HCT116 (cell line): ENCODE data around the gene ILRUN. TPM values are rescaled to one million over a fixed set of nuclear protein-coding genes. Genes with fewer than 3 reads are reported as not detected.
A peak's percentile ranks its signal among the peaks of the same experiment; 100 is the strongest.
"Not testable (repeated sequence)": the region's sequence is repeated elsewhere in the genome, so short reads cannot be mapped to it uniquely, and the experiment has no call there.

ENCODE experiments used
- ATAC-seq: fragments of 200-7000 bp; cut with Tn5 transposase; 2 replicates; pipeline ENCODE4 v1.9.1; 2020; ENCODE audit warnings: mild to moderate bottlenecking, moderate library complexity
- BruUV-seq: library from RNA; stranded (reverse); fragments of 400-500 nt; replicated peaks from 2 replicates; lab custom pipeline; 2021; lab: Mats Ljungman, UMichigan
- CTCF ChIA-PET: fragments of 300-600 bp; sonication (Branson Sonifier 250); formaldehyde crosslinking; loops from one replicate; lab custom pipeline; 2021; ENCODE audit warnings: antibody characterized with exemption; lab: Charles Lee
- POLR2A ChIA-PET: fragments of 300-600, 350-600 bp; sonication (Branson Sonifier 250); formaldehyde crosslinking; loops from one replicate; lab custom pipeline; 2021; ENCODE audit warnings: antibody characterized with exemption; lab: Charles Lee
- RAD21 ChIA-PET, 2 experiments: fragments of 300-600 bp; sonication (Branson Sonifier 250); formaldehyde crosslinking; loops; one replicate each; lab custom pipeline; 2023; ENCODE audit warnings: low total read pairs in 2 of 2; ENCODE audit not compliant: uncharacterized antibody in 2 of 2, unreplicated experiment in 2 of 2, low non-redundant PET in 1 of 2; lab: Charles Lee
- DNase-seq: peaks from one replicate; pipeline ENCODE4 v3.0.0-alpha.2; 2010; ENCODE audit warnings: low read depth, low spot score
- H2AFZ ChIP-seq: fragments of 200-600 bp; shearing (Covaris generic), sonication (generic); 2 replicates; pipeline ENCODE4 v1.6.1; 2017; ENCODE audit warnings: low read depth, mixed run types, mixed read lengths, antibody characterized with exemption, low read length; ENCODE audit not compliant: poor library complexity, severe bottlenecking
- H3K27ac ChIP-seq: 2 replicates; pipeline ENCODE4 v1.5.1; 2012; ENCODE audit warnings: low read depth, low read length
- H3K27me3 ChIP-seq: fragments of 200-600 bp; sonication (generic); 2 replicates; pipeline ENCODE4 v1.6.1; 2016; ENCODE audit warnings: mixed run types, low read length, mixed read lengths; ENCODE audit not compliant: insufficient read depth
- H3K36me3 ChIP-seq, 2 experiments: fragments of 200-500 bp in 1 of 2; fragments of 200-600 bp in 1 of 2; sonication (Bioruptor generic) in 1 of 2; sonication (generic) in 1 of 2; 2 replicates each; pipeline versions ENCODE4 v1.5.1 to v1.6.1; 2014 to 2016; ENCODE audit warnings: low read length in 2 of 2, inconsistent platforms in 1 of 2, mixed read lengths in 1 of 2, mixed run types in 1 of 2; ENCODE audit not compliant: insufficient read depth in 2 of 2, control insufficient read depth in 1 of 2
- H3K4me1 ChIP-seq, 2 experiments: fragments of 200-600 bp in 1 of 2; sonication (generic) in 1 of 2; 2 replicates each; pipeline versions ENCODE4 v1.5.1 to v1.6.1; 2012 to 2017; ENCODE audit warnings: low read length in 2 of 2, inconsistent platforms in 1 of 2, mild to moderate bottlenecking in 1 of 2, mixed read lengths in 1 of 2, mixed run types in 1 of 2, moderate library complexity in 1 of 2; ENCODE audit not compliant: insufficient read depth in 2 of 2, control insufficient read depth in 1 of 2
- H3K4me2 ChIP-seq: fragments of 200-600 bp; sonication (generic); 2 replicates; pipeline ENCODE4 v1.6.1; 2017; ENCODE audit warnings: mixed run types, low read length, mixed read lengths
- H3K4me3 ChIP-seq, 2 experiments: fragments of 200-600 bp in 1 of 2; sonication (generic) in 1 of 2; replicated peaks in 1 of 2; 2 replicates each; pipeline ENCODE4 v1.5.1; 2011 to 2016; ENCODE audit warnings: low read length in 2 of 2, control low read depth in 1 of 2, low read depth in 1 of 2, mild to moderate bottlenecking in 1 of 2, mixed read lengths in 1 of 2, mixed run types in 1 of 2
- H3K79me2 ChIP-seq: fragments of 200-600 bp; sonication (generic); 2 replicates; pipeline ENCODE4 v1.6.1; 2017; ENCODE audit warnings: mild to moderate bottlenecking, mixed run types, low read length, moderate library complexity, mixed read lengths; ENCODE audit not compliant: insufficient read depth
- H3K9ac ChIP-seq: fragments of 200-600 bp; sonication (generic); 2 replicates; pipeline ENCODE4 v1.6.1; 2016; ENCODE audit warnings: low read length, mixed read lengths
- H3K9me2 ChIP-seq: fragments of 200-600 bp; sonication (generic), shearing (Covaris generic); 2 replicates; pipeline ENCODE4 v1.6.1; 2017; ENCODE audit warnings: mixed run types, mild to moderate bottlenecking, moderate library complexity; ENCODE audit not compliant: insufficient read depth
- H3K9me3 ChIP-seq, 2 experiments: fragments of 200-500 bp in 1 of 2; fragments of 200-600 bp in 1 of 2; sonication (Bioruptor generic) in 1 of 2; sonication (generic) in 1 of 2; 2 replicates each; pipeline ENCODE4 v1.6.1; 2014 to 2017; ENCODE audit warnings: low read length in 2 of 2, mixed read lengths in 2 of 2, inconsistent platforms in 1 of 2, low read depth in 1 of 2, mild to moderate bottlenecking in 1 of 2, mixed run types in 1 of 2, moderate library complexity in 1 of 2; ENCODE audit not compliant: control insufficient read depth in 1 of 2, insufficient read depth in 1 of 2
- H4K20me1 ChIP-seq: fragments of 200-600 bp; sonication (generic), shearing (Covaris generic); 2 replicates; pipeline ENCODE4 v1.6.1; 2017; ENCODE audit warnings: mixed run types, mild to moderate bottlenecking, moderate library complexity; ENCODE audit not compliant: insufficient read depth
- CEBPB ChIP-seq: IDR thresholded peaks from 2 replicates; pipeline ENCODE4 v1.6.1; 2012; ENCODE audit warnings: low read depth
- EGR1 ChIP-seq: IDR thresholded peaks from 2 replicates; pipeline ENCODE4 v1.6.1; 2012; ENCODE audit warnings: low read depth
- EZH2 ChIP-seq: fragments of 200-600 bp; sonication (generic); IDR thresholded peaks from 2 replicates; pipeline ENCODE4 v1.6.1; 2017; ENCODE audit warnings: antibody characterized with exemption, mixed run types
- FOSL1 ChIP-seq: IDR thresholded peaks from 2 replicates; pipeline ENCODE4 v1.6.1; 2012; ENCODE audit warnings: low read depth
- POLR2AphosphoS5 ChIP-seq: IDR thresholded peaks from 2 replicates; pipeline ENCODE4 v1.6.1; 2011; ENCODE audit warnings: mild to moderate bottlenecking, low read depth, low read length, moderate library complexity
- SIN3A ChIP-seq: IDR thresholded peaks from 2 replicates; pipeline ENCODE4 v1.6.1; 2012; ENCODE audit warnings: low read depth
- SP1 ChIP-seq: IDR thresholded peaks from 2 replicates; pipeline ENCODE4 v1.6.1; 2012; ENCODE audit warnings: low read depth
- TCF7L2 ChIP-seq: IDR thresholded peaks from 2 replicates; pipeline ENCODE4 v1.7.0; 2011; ENCODE audit warnings: borderline replicate concordance, inconsistent platforms; ENCODE audit not compliant: insufficient read depth, insufficient read length; ENCODE audit errors: extremely low read depth
- ZNF274 ChIP-seq: fragments of 200-500 bp; sonication (Bioruptor generic); IDR thresholded peaks from 2 replicates; pipeline ENCODE4 v1.6.1; 2014; ENCODE audit warnings: mild to moderate bottlenecking, low read depth, low read length, inconsistent platforms
- intact Hi-C: fragments of 100-400 bp; cut with micrococcal nuclease; formaldehyde crosslinking; loops from 2 replicates; pipeline ENCODE4 v1.10.0; 2022
- total RNA-seq: library from RNA; stranded (reverse); gene quantifications from one replicate; pipeline ENCODE4 v1.2.1, GENCODE V29; 2021; ENCODE audit not compliant: unreplicated experiment
- TF ChIP-seq, protein P1 (sequence below), 3 experiments: fragments of 200-600 bp in 1 of 3; sonication (generic) in 1 of 3; IDR thresholded peaks in 2 of 3; conservative IDR thresholded peaks in 1 of 3; 2 replicates each; pipeline ENCODE4 v1.5.1; 2012 to 2017; ENCODE audit warnings: low read depth in 2 of 3, low read length in 2 of 3, antibody characterized with exemption in 1 of 3, borderline replicate concordance in 1 of 3, control low read depth in 1 of 3, mild to moderate bottlenecking in 1 of 3, mixed read lengths in 1 of 3, mixed run types in 1 of 3, moderate library complexity in 1 of 3; ENCODE audit not compliant: insufficient read depth in 1 of 3

Gene ILRUN
- total RNA-seq, 1 experiment from 2014 or later = 51.9 TPM

DNA sequence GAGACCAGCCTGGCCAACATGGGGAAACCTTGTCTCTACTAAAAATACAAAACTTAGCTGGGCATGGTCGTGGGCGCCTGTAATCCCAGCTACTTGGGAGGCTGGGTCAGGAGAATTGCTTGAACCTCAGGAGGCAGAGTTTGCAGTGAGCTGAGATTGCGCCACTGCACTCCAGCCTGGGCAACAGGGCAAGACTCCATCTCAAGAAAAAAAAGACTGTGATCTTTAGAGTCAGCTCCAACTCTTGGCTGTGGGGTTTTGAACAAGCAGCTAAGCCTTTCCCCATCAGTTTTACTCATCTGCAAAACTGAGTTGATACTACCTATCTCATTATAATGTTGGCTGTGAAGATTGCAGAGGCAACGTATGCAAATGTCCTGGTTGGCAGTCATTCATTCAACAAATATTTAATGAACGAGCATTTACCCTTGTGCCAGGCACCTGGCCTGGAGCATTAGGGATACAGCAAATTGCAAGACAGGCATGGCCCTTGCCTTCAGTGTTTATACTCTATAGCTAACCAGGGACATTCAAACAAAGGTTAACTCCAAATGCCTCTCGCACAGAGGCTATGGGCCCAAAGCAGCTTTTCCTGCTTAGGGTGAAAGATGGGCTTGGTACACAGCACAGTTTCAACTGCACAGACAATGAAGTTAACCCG lies 37.8 kb downstream of the ILRUN start:
- Histone ChIP-seq H3K4me2 (peak overlapping the region; percentile 89), H3K79me2 (peaks cover 92% of the 10 kb centered on the region), H3K27me3 (no peaks in the 10 kb centered on the region), H3K4me1 (peaks cover 30 to 53% of the 10 kb centered on the region in 2 experiments), H3K27ac (peak overlapping the region; percentile 84), H3K9me2 (no peaks in the 10 kb centered on the region), H4K20me1 (no peaks in the 10 kb centered on the region), H3K36me3 (peaks cover 0 to 1% of the 10 kb centered on the region in 2 experiments; a peak in 1 of 4 replicates), H2AFZ (no peak overlapping the region), H3K4me3 (no peak overlapping the region), H3K9me3 (no peaks in the 10 kb centered on the region), H3K9ac (no peak overlapping the region)
- ChIA-PET CTCF (no interaction called here), RAD21 (interaction anchor here in 1 of 2 experiments (0.6 kb wide), 1 partner anchor 475 kb away, joined by 3 read pairs; no protein-coding TSS in a partner anchor), POLR2A (no interaction called here)
- no TSS peak for BruUV-seq
- no peak for DNase-seq
- TF ChIP-seq EGR1 (no peak), TCF7L2 (no peak), SP1 (no peak), CEBPB (no peak), FOSL1 (no peak), EZH2 (no peak), ZNF274 (no peak), POLR2AphosphoS5 (no peak), SIN3A (no peak)
- TF ChIP-seq, protein P1, sequence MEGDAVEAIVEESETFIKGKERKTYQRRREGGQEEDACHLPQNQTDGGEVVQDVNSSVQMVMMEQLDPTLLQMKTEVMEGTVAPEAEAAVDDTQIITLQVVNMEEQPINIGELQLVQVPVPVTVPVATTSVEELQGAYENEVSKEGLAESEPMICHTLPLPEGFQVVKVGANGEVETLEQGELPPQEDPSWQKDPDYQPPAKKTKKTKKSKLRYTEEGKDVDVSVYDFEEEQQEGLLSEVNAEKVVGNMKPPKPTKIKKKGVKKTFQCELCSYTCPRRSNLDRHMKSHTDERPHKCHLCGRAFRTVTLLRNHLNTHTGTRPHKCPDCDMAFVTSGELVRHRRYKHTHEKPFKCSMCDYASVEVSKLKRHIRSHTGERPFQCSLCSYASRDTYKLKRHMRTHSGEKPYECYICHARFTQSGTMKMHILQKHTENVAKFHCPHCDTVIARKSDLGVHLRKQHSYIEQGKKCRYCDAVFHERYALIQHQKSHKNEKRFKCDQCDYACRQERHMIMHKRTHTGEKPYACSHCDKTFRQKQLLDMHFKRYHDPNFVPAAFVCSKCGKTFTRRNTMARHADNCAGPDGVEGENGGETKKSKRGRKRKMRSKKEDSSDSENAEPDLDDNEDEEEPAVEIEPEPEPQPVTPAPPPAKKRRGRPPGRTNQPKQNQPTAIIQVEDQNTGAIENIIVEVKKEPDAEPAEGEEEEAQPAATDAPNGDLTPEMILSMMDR (IDR thresholded peaks at IDR 0.05 in 2 of 3, conservative IDR thresholded peaks at IDR 0.05 in 1 of 3; ENCODE audit: borderline replicate concordance in 1 of 3, insufficient read depth in 1 of 3, low read depth in 2 of 3, low read length in 2 of 3) = no peak
- no peak for ATAC-seq
- intact Hi-C loops = no loop called here

DNA sequence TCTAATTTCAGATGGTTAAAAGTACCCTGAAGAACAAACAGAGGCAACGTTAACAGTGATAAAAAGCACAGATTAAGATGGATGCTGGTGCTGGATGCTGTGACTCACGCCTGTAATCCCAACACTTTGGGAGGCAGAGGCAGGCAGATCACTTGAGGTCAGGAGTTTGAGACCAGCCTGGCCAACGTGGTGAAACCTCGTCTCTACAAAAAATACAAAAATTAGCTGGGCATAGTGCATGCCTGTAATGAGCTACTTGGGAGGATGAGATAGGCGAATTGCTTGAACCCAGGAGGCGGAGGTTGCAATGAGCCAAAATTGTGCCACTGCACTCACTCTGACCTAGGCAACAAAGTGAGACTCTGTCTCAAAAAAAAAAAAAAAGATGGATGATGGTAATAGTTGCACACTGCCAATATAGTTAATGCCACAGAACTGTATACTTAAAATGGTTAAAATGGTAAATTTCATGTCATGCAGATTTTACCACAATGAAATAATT lies 38.5 kb downstream of the ILRUN start:
- Histone ChIP-seq H3K4me2 (peak overlapping the region; percentile 89), H3K9ac (peak overlapping the region; percentile 73), H3K4me1 (peaks cover 30 to 50% of the 10 kb centered on the region in 2 experiments), H3K79me2 (peaks cover 85% of the 10 kb centered on the region), H3K4me3 (peak overlapping the region; percentile 39 to 58; a peak in 3 of 4 replicates), H3K27ac (peak overlapping the region; percentile 84)
- H4K20me1 ChIP-seq, H3K27me3 ChIP-seq, H3K9me2 ChIP-seq, H3K36me3 ChIP-seq, RAD21 ChIA-PET, DNase-seq, intact Hi-C loops, H3K9me3 ChIP-seq, H2AFZ ChIP-seq, BruUV-seq: not testable (repeated sequence)
- POLR2A ChIA-PET = interaction anchor here (0.8 kb wide), 1 partner anchor 22 kb away, joined by 4 read pairs; no protein-coding TSS in a partner anchor
- ATAC-seq = peak; percentile 65
- CTCF ChIA-PET = interaction anchor here (1.1 kb wide), 1 partner anchor 18 kb away, joined by 3 read pairs; no protein-coding TSS in a partner anchor
